Measurements from ENCODE around the gene MAPK8IP2.

The MAPK8IP2 gene

DNA sequence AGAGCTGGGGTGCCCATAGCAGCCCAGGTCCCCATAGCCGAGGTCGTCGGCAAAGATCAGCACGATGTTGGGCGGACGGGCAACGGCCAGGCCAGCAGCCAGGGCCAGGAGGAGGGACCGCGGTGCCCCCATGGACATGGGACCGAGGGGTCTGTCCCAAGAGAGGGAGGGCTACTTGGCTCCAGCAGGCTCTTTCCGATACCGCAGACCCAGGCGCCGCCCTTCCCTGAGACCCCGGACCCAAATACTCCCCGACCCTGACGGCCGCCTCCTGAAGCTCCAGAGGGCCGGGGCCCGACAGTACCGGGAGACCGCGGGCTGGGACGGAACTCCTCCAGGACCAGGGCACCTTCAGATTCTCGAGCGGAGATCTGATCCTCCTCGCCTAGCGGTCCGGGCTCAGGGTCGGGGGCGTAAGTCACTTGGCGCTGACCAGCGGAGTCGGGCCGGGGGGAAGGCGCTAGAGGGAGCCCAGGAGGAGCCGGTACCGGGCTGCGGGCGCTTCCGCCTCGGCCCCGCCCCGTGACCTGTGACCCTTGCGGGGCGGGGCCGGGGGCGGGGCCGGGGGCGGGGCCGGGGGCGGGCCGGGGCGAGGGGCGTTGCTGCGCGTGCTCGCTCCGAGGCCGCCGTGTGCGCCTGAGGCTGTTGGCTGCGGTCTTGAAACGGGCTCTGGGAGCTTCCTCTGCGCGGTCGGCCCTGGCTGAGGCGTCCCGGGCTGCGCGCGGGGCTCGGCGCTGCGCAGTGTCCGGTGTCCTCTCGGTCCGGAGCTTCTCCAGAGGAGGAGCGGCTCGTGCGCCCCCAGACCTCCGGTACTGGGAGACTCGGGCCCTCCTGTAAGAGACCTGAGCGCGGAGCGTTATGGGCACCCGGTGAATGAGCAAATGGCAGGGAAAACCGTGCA lies 27.3 kb downstream of the MAPK8IP2 start, which contains the start of gene ARSA:
Gene ARSA (minus strand): TSS at position 511 of the 901 bp plus-strand sequence. CDS start 373 bp downstream, at position 138.
- H3K36me3 ChIP-seq (ENCODE audit: control insufficient read depth, insufficient read depth, low read length): no peaks in the 10 kb centered on the region
- H3K9me3 ChIP-seq (ENCODE audit: control insufficient read depth, low read length): no peaks in the 10 kb centered on the region
- TF ChIP-seq, protein P1, sequence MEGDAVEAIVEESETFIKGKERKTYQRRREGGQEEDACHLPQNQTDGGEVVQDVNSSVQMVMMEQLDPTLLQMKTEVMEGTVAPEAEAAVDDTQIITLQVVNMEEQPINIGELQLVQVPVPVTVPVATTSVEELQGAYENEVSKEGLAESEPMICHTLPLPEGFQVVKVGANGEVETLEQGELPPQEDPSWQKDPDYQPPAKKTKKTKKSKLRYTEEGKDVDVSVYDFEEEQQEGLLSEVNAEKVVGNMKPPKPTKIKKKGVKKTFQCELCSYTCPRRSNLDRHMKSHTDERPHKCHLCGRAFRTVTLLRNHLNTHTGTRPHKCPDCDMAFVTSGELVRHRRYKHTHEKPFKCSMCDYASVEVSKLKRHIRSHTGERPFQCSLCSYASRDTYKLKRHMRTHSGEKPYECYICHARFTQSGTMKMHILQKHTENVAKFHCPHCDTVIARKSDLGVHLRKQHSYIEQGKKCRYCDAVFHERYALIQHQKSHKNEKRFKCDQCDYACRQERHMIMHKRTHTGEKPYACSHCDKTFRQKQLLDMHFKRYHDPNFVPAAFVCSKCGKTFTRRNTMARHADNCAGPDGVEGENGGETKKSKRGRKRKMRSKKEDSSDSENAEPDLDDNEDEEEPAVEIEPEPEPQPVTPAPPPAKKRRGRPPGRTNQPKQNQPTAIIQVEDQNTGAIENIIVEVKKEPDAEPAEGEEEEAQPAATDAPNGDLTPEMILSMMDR (IDR thresholded peaks at IDR 0.05): peak; percentile 27
- H3K4me3 ChIP-seq (ENCODE audit: low read depth, low read length): peak within 1 kb of the TSS; percentile 88
- H3K9ac ChIP-seq: peak within 1 kb of the TSS; percentile 72
- no peaks in the 10 kb centered on the region for H3K4me1 ChIP-seq
- no peaks in the 10 kb centered on the region for H3K79me2 ChIP-seq
- H2AFZ ChIP-seq: peak within 1 kb of the TSS; percentile 89
- H3K4me2 ChIP-seq (ENCODE audit: low read length): peak within 1 kb of the TSS; percentile 99
- peak within 1 kb of the TSS; percentile 67 for H3K27ac ChIP-seq
- H3K27me3 ChIP-seq (ENCODE audit: control insufficient read depth, insufficient read depth, low read length): no peaks in the 10 kb centered on the region

DNA sequence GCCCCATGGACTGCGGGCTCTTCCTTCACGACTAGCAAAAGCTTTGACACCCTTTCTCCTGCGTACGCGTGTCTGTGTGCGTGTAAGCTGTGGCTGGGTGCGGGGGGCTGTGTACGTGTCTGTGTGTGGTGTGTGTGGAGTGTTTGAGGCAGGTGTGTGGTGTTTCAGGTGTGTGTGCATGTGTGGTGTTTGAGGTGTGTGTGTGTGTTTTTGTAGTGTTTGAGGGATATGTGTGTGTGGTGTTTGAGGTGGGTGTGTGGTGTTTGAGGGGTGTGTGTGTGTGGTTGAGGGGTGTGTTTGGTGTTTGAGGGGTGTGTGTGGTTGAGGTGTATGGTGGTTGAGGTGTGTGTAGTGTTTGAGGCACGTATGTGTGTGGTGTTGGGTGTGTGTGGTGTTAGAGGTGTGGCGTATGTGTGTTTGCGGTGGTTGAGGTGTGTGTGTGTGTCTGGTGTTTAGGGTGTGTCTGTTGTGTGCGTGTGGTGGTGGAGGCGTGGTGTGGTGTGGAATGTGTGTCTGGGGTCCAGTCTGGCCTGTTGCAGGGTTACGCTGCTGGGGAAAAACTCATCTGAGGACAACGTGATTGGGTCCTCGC lies 28.0 kb downstream of the MAPK8IP2 start:
- Histone ChIP-seq H3K4me2 (ENCODE audit: low read length) (peak overlapping the region; percentile 89), H3K9ac (peak overlapping the region; percentile 46), H3K9me3 (ENCODE audit: control insufficient read depth, low read length) (no peaks in the 10 kb centered on the region), H3K27me3 (ENCODE audit: control insufficient read depth, insufficient read depth, low read length) (no peaks in the 10 kb centered on the region), H2AFZ (peak overlapping the region; percentile 83), H3K4me1 (no peaks in the 10 kb centered on the region), H3K4me3 (ENCODE audit: low read depth, low read length) (peak overlapping the region; percentile 79), H3K36me3 (ENCODE audit: control insufficient read depth, insufficient read depth, low read length) (no peaks in the 10 kb centered on the region), H3K79me2 (no peaks in the 10 kb centered on the region), H3K27ac (peak overlapping the region; percentile 42)
- TF ChIP-seq, protein P1 (IDR thresholded peaks at IDR 0.05): no peak

GRCh38 chr22:50630376-50630775 lies 29.8 kb downstream of the MAPK8IP2 start:
- Histone ChIP-seq H3K4me3 (ENCODE audit: low read depth, low read length) (no peak overlapping the region), H3K27ac (no peak overlapping the region), H2AFZ (no peak overlapping the region), H3K36me3 (ENCODE audit: control insufficient read depth, insufficient read depth, low read length) (no peaks in the 10 kb centered on the region), H3K27me3 (ENCODE audit: control insufficient read depth, insufficient read depth, low read length) (no peaks in the 10 kb centered on the region), H3K79me2 (no peaks in the 10 kb centered on the region), H3K9me3 (ENCODE audit: control insufficient read depth, low read length) (no peaks in the 10 kb centered on the region), H3K4me1 (no peaks in the 10 kb centered on the region), H3K4me2 (ENCODE audit: low read length) (no peak overlapping the region), H3K9ac (no peak overlapping the region)
- TF ChIP-seq, protein P1 (IDR thresholded peaks at IDR 0.05): no peak

DNA sequence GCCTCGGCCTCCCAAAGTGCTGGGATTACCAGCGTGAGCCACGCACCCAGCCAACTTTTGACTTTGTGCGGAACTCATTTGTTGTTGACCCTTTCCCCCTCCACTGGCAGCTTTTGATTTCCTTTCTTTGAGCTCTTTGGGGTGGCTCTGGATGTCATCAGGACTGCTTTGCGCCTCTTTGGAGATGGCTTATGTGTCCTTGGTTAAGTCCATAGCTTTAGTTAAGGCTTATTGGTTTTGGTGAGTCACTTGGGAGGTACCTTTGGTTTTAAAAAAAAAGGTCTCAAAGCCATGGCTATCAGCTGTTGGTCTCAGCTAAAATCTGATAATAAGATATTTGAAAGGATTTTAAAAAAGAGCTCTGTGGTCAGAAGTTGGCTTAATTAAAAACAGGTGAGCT lies 32.5 kb downstream of the MAPK8IP2 start:
- H3K4me3 ChIP-seq (ENCODE audit: low read depth, low read length): no peak overlapping the region
- H3K36me3 ChIP-seq (ENCODE audit: control insufficient read depth, insufficient read depth, low read length): no peaks in the 10 kb centered on the region
- no peaks in the 10 kb centered on the region for H3K79me2 ChIP-seq
- TF ChIP-seq, protein P1 (IDR thresholded peaks at IDR 0.05): no peak
- H3K27me3 ChIP-seq (ENCODE audit: control insufficient read depth, insufficient read depth, low read length): no peaks in the 10 kb centered on the region
- H3K4me1 ChIP-seq: no peaks in the 10 kb centered on the region
- no peak overlapping the region for H3K27ac ChIP-seq
- H3K9me3 ChIP-seq (ENCODE audit: control insufficient read depth, low read length): no peaks in the 10 kb centered on the region
- H2AFZ ChIP-seq: no peak overlapping the region
- no peak overlapping the region for H3K9ac ChIP-seq
- no peak overlapping the region for H3K4me2 ChIP-seq (ENCODE audit: low read length)

Measured in parathyroid adenoma (tissue), 2 donors.